Stomach (tissue), 9 donors: ENCODE results near the gene TAF4. TPM values are rescaled to one million over a fixed set of nuclear protein-coding genes. Genes with fewer than 3 reads are reported as not detected.

Experiments used
- DNase-seq, 2 donors: peaks; one replicate each; pipeline versions ENCODE4 v3.0.0 to v3.0.0-alpha.2; 2013 to 2019
- H3K27ac ChIP-seq, 5 donors: fragments of 200-600 bp in 4 of 5; sonication (generic) in 4 of 5; one replicate each; pipeline ENCODE4 v1.5.1; 2013 to 2019; ENCODE audit warnings: mild to moderate bottlenecking in 1 of 5, moderate library complexity in 1 of 5
- H3K27me3 ChIP-seq, 3 donors: fragments of 200-600 bp; sonication (generic); one replicate each; pipeline ENCODE4 v1.5.1; 2017 to 2019; ENCODE audit warnings: mixed run types in 1 of 3
- H3K36me3 ChIP-seq, 4 donors: fragments of 200-600 bp; sonication (generic); 1 replicate in 3 of 4; 2 replicates in 1 of 4; pipeline ENCODE4 v1.5.1; 2016 to 2019
- H3K4me1 ChIP-seq, 4 donors: fragments of 200-600 bp; sonication (generic); one replicate each; pipeline ENCODE4 v1.5.1; 2016 to 2019
- H3K4me3 ChIP-seq, 4 donors: fragments of 200-600 bp; sonication (generic) in 3 of 4; one replicate each; pipeline ENCODE4 v1.5.1; 2016 to 2019; ENCODE audit warnings: mild to moderate bottlenecking in 1 of 4
- H3K9me3 ChIP-seq, 4 donors: fragments of 200-600 bp; sonication (generic); one replicate each; pipeline ENCODE4 v1.5.1; 2016 to 2019
- CTCF ChIP-seq, 7 experiments: fragments of 450-650 bp in 4 of 7; fragments of 200-600 bp in 3 of 7; sonication (generic) in 3 of 7; IDR thresholded peaks; one replicate each; pipeline ENCODE4 v1.5.1; 2016 to 2019; ENCODE audit warnings: antibody characterized with exemption in 7 of 7, control low read depth in 2 of 7, mild to moderate bottlenecking in 1 of 7
- EP300 ChIP-seq: sonication (generic); formaldehyde crosslinking; IDR thresholded peaks from one replicate; pipeline ENCODE4 v1.6.1; 2017; ENCODE audit warnings: antibody characterized with exemption
- POLR2A ChIP-seq, 4 donors: fragments of 450-650 bp; IDR thresholded peaks; one replicate each; pipeline ENCODE4 v1.6.1; 2016; ENCODE audit warnings: antibody characterized with exemption in 4 of 4, control low read depth in 2 of 4, mild to moderate bottlenecking in 1 of 4, moderate library complexity in 1 of 4
- POLR2AphosphoS5 ChIP-seq, 3 donors: sonication (generic); formaldehyde crosslinking; IDR thresholded peaks; one replicate each; pipeline ENCODE4 v1.6.1; 2016; ENCODE audit warnings: antibody characterized with exemption in 3 of 3
- WGBS, 5 donors: extraction: QIAGEN DNeasy Blood & Tissue Kit in 3 of 5; methylation state at CpG; one replicate each; pipeline versions ENCODE4 v1.1.5 to v1.1.7; 2013 to 2018; 5-methylcytosine and 5-hydroxymethylcytosine counted together
- intact Hi-C: fragments of 100-400 bp; cut with DNase I; formaldehyde crosslinking; loops from one replicate; pipeline ENCODE4 v1.15.1; 2023; ENCODE audit warnings: low total_unique reads
- polyA plus RNA-seq, 3 donors: library from polyadenylated mRNA; stranded (reverse); fragments of 200-250 nt; gene quantifications; one replicate each; pipeline ENCODE4 v1.2.3, GENCODE V29; 2013
- total RNA-seq, 5 donors: library from RNA; depleted of rRNA; stranded (reverse); fragments of >200 nt; gene quantifications; one replicate each; pipeline versions ENCODE4 v1.1.0 to v1.2.3, GENCODE V29; 2014 to 2016
- donor health status: healthy with polysubstance abuse.
- donor health status: Bipolar disorder and iron deficiency.
- donor health status: healthy.

TAF4 gene
- total and polyA plus RNA-seq, 8 donors = 3.2 to 33.9 (median 11.2) TPM

DNA sequence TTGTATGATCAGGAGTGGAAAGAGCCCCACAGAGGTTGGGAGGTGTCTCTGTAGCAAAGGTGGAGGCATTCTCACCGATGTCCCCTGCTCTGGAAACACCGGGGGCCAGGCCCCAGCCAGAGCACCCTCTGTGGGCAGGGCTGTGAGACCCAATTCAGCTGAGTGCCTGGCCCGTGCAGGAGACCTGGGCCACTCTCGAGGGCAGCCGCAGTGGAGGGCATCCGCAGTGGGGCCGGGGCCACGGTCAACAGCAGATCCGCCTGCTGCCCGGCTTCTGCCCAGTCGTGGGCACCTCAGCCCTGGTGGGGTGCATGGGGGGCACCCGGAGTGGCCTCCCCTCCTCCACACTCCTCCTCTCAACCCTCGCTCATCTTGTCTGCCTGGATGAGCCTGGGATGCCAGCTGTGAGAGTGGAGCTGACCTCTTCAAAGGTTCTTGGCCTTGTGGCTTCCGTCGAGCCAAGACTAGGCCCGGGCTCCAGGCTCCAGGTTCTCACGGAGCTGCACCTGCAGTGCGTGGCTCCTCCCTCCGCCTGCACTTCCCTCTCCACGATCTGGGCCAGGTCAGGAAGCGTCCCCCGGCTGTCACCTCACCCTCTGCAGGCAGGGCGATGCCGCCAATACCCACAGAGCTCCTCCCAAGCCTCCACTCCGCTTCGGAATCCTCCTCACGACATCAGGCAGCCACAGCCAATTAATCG lies 134.8 kb downstream of the TAF4 start:
- H3K27ac ChIP-seq = no peak overlapping the region
- H3K36me3 ChIP-seq = no peaks in the 10 kb centered on the region
- no peak overlapping the region for H3K4me3 ChIP-seq
- no peaks in the 10 kb centered on the region for H3K4me1 ChIP-seq
- H3K9me3 ChIP-seq = no peaks in the 10 kb centered on the region
- DNase-seq = no peak
- intact Hi-C loops = no loop called here
- WGBS, 5 donors = 79 to 87% (median 85%) methylated on average over 18 to 28 of the region's 28 CpGs
- H3K27me3 ChIP-seq = peaks cover 0 to 25% (median 0%) of the 10 kb centered on the region in 3 donors
- TF ChIP-seq EP300 (no peak), POLR2A (IDR thresholded peaks at IDR 0.05) (no peak), POLR2AphosphoS5 (IDR thresholded peaks at IDR 0.05) (no peak), CTCF (IDR thresholded peaks at IDR 0.05) (no peak)

DNA sequence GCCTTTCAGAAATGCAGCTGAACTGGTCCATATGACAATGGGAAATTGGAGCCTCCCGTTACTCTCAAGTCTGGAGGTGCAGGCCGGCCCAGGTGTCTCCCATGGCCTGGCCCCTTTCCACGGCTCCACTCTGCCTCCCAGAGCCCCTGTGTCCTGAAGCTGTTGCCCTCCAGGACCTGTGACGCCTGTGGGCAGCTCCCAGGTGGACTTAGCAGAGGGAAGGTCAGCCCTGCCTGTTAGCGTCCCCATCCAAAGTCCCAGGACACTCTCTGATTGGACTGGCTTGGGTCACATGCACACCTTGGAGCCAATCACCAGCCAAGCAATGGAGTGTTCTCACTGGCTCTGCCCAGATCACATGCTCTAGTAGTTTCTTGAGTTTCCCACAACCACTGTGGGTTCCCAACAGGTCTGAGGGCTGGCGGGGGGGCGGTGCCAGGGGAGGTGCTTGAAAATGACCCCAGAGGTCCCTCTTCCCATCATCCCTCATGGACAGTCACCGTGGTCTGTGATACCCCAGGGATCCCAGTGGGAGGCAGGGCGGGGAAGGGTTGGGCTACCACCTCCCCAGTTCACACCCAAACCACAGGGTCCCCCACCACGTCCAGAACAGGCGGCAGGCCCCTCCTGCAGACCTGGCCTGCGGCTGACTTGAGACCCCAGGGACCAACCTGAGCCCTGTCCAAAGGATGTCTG lies 135.6 kb downstream of the TAF4 start:
- no peaks in the 10 kb centered on the region for H3K9me3 ChIP-seq
- H3K27ac ChIP-seq = no peak overlapping the region
- no peak for TF ChIP-seq CTCF (IDR thresholded peaks at IDR 0.05)
- TF ChIP-seq EP300 = no peak
- TF ChIP-seq POLR2AphosphoS5 (IDR thresholded peaks at IDR 0.05) = no peak
- no peaks in the 10 kb centered on the region for H3K4me1 ChIP-seq
- H3K4me3 ChIP-seq = no peak overlapping the region
- intact Hi-C loops = no loop called here
- no peaks in the 10 kb centered on the region for H3K36me3 ChIP-seq
- 85 to 89% (median 87%) methylated on average over 8 to 12 of the region's 12 CpGs for WGBS, 5 donors
- no peak for DNase-seq
- H3K27me3 ChIP-seq = peaks cover 0 to 32% (median 0%) of the 10 kb centered on the region in 3 donors

DNA sequence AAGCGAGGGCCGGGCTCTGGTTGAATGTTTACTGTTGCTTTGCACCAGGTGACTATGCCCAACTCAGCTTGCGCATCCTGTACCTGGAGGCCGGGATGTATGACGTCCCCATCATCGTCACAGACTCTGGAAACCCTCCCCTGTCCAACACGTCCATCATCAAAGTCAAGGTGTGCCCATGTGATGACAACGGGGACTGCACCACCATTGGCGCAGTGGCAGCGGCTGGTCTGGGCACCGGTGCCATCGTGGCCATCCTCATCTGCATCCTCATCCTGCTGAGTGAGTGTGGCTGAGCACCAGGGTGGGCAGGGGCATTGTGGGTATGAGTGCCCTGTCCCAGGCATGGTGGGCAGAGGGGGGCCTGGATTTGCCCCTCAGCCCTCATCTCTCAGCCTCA lies 136.1 kb downstream of the TAF4 start:
- WGBS, 5 donors = 95 to 98% (median 96%) methylated on average over 10 to 12 of the region's 12 CpGs
- Histone ChIP-seq H3K27me3 (peaks cover 0 to 34% (median 0%) of the 10 kb centered on the region in 3 donors), H3K36me3 (no peaks in the 10 kb centered on the region), H3K4me1 (no peaks in the 10 kb centered on the region), H3K9me3 (no peaks in the 10 kb centered on the region), H3K27ac (no peak overlapping the region), H3K4me3 (no peak overlapping the region)
- intact Hi-C loops = no loop called here
- no peak for DNase-seq
- TF ChIP-seq POLR2A (IDR thresholded peaks at IDR 0.05) = no peak
- no peak for TF ChIP-seq CTCF (IDR thresholded peaks at IDR 0.05)
- TF ChIP-seq EP300 = no peak
- TF ChIP-seq POLR2AphosphoS5 (IDR thresholded peaks at IDR 0.05) = no peak

- no peak overlapping the region for H3K4me3 ChIP-seq
- DNase-seq = no peak
- intact Hi-C loops = no loop called here
- no peak overlapping the region for H3K27ac ChIP-seq
- H3K36me3 ChIP-seq = no peaks in the 10 kb centered on the region
- H3K9me3 ChIP-seq = no peaks in the 10 kb centered on the region
- peaks cover 0 to 33% (median 0%) of the 10 kb centered on the region in 3 donors for H3K27me3 ChIP-seq
- H3K4me1 ChIP-seq = no peaks in the 10 kb centered on the region
- TF ChIP-seq CTCF (IDR thresholded peaks at IDR 0.05) = no peak
- WGBS, 5 donors = 87 to 95% (median 90%) methylated on average over 37 to 43 of the region's 43 CpGs
These were observed 137.7 kb downstream of the TAF4 start for GRCh38 chr20:61927826-61928541.
